Thyroid gland (tissue), 4 donors: ENCODE measurements around the gene BTF3L4. TPM values are rescaled to one million over a fixed set of nuclear protein-coding genes. Genes with fewer than 3 reads are reported as not detected.

Experiments
- DNase-seq, 2 donors: peaks; one replicate each; pipeline ENCODE4 v3.0.0-alpha.2; 2019
- H3K27ac ChIP-seq, 3 donors: fragments of 200-600 bp; sonication (generic); 1 replicate in 2 of 3; 2 replicates in 1 of 3; pipeline ENCODE4 v1.5.1; 2016 to 2019; ENCODE audit warnings: mild to moderate bottlenecking in 1 of 3, moderate library complexity in 1 of 3
- H3K27me3 ChIP-seq: fragments of 200-600 bp; sonication (generic); one replicate; pipeline ENCODE4 v1.5.1; 2019
- H3K36me3 ChIP-seq, 2 donors: fragments of 200-600 bp; sonication (generic); one replicate each; pipeline ENCODE4 v1.5.1; 2016 to 2019
- H3K4me1 ChIP-seq, 2 donors: fragments of 200-600 bp; sonication (generic); one replicate each; pipeline ENCODE4 v1.5.1; 2017 to 2019
- H3K4me3 ChIP-seq, 3 donors: fragments of 200-600 bp; sonication (generic); replicated peaks in 1 of 3; 1 replicate in 2 of 3; 2 replicates in 1 of 3; pipeline ENCODE4 v1.5.1; 2016; ENCODE audit warnings: mild to moderate bottlenecking in 1 of 3
- H3K9me3 ChIP-seq: fragments of 200-600 bp; sonication (generic); one replicate; pipeline ENCODE4 v1.5.1; 2017
- POLR2A ChIP-seq, 2 donors: fragments of 450-650 bp; IDR thresholded peaks; one replicate each; pipeline ENCODE4 v1.6.1; 2017; ENCODE audit warnings: antibody characterized with exemption in 2 of 2, mild to moderate bottlenecking in 2 of 2, moderate library complexity in 1 of 2
- WGBS, 2 donors: methylation state at CpG; one replicate each; pipeline ENCODE4 v1.1.5; 2017; 5-methylcytosine and 5-hydroxymethylcytosine counted together
- intact Hi-C: fragments of 100-400 bp; cut with DNase I; formaldehyde crosslinking; loops from one replicate; pipeline ENCODE4 v1.15.1; 2023
- total RNA-seq, 4 donors: library from RNA; depleted of rRNA; stranded (reverse); fragments of >200 nt; gene quantifications; one replicate each; pipeline ENCODE4 v1.2.3, GENCODE V29; 2016
- TF ChIP-seq, protein P1 (sequence below), 6 experiments: fragments of 200-600 bp in 3 of 6; fragments of 450-650 bp in 3 of 6; sonication (generic) in 3 of 6; IDR thresholded peaks; one replicate each; pipeline ENCODE4 v1.5.1; 2016 to 2019; ENCODE audit warnings: antibody characterized with exemption in 6 of 6, mild to moderate bottlenecking in 2 of 6, inconsistent platforms in 1 of 6, moderate library complexity in 1 of 6

BTF3L4 gene
- total RNA-seq, 4 donors from 2014 or later, result 40.5 to 69.7 (median 54.5) TPM

GRCh38 chr1:52033190-52034049 is 22.7 kb upstream of the BTF3L4 start, which contains the start of gene KTI12:
Gene KTI12, minus strand, starts transcription at chr1:52033810. Its CDS starts 49 bp downstream, at chr1:52033761.
- Histone ChIP-seq H3K27me3 (no peaks in the 10 kb centered on the region), H3K4me3 (peak within 1 kb of the TSS; percentile 46 to 77 (median 64)), H3K36me3 (no peaks in the 10 kb centered on the region), H3K9me3 (no peaks in the 10 kb centered on the region), H3K4me1 (peaks cover 9 to 14% of the 10 kb centered on the region in 2 donors), H3K27ac (peak within 1 kb of the TSS; percentile 4 to 63 (median 54))
- TF ChIP-seq POLR2A (IDR thresholded peaks at IDR 0.05), result peak in 1 of 2 donors; percentile 65
- TF ChIP-seq, protein P1, sequence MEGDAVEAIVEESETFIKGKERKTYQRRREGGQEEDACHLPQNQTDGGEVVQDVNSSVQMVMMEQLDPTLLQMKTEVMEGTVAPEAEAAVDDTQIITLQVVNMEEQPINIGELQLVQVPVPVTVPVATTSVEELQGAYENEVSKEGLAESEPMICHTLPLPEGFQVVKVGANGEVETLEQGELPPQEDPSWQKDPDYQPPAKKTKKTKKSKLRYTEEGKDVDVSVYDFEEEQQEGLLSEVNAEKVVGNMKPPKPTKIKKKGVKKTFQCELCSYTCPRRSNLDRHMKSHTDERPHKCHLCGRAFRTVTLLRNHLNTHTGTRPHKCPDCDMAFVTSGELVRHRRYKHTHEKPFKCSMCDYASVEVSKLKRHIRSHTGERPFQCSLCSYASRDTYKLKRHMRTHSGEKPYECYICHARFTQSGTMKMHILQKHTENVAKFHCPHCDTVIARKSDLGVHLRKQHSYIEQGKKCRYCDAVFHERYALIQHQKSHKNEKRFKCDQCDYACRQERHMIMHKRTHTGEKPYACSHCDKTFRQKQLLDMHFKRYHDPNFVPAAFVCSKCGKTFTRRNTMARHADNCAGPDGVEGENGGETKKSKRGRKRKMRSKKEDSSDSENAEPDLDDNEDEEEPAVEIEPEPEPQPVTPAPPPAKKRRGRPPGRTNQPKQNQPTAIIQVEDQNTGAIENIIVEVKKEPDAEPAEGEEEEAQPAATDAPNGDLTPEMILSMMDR (IDR thresholded peaks at IDR 0.05), result no peak
- intact Hi-C loops, result no loop called here
- WGBS, 2 donors, result 5 to 13% methylated on average over 17 to 26 of the region's 78 CpGs
- peak; percentile 82 to 87 for DNase-seq

DNA sequence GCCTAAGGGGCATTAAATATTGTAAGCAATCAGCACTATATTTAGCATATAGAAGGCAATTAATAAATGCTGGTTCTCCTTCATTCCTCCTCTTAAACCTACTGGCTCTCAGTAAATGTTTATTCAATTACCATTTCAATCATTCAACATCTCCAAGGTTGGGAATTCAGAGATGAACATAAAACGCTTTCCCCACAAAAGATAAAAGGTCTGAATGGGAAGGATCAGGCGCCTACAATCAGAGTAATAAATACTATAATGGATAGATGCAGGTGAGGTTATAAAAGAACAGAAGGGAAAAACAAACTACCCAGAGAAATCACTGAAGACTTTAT is 22.1 kb upstream of the BTF3L4 start:
- H3K4me3 ChIP-seq, result peak overlapping the region in 1 of 3 donors; percentile 77
- H3K4me1 ChIP-seq, result peaks cover 9 to 14% of the 10 kb centered on the region in 2 donors
- no peaks in the 10 kb centered on the region for H3K27me3 ChIP-seq
- H3K27ac ChIP-seq, result peak overlapping the region; percentile 4 to 63 (median 54)
- intact Hi-C loops, result no loop called here
- TF ChIP-seq, protein P1 (IDR thresholded peaks at IDR 0.05), result no peak
- TF ChIP-seq POLR2A (IDR thresholded peaks at IDR 0.05), result no peak
- no peaks in the 10 kb centered on the region for H3K9me3 ChIP-seq
- DNase-seq, result no peak
- H3K36me3 ChIP-seq, result no peaks in the 10 kb centered on the region
- WGBS, 2 donors, result 98 to 99% methylated on average over 2 of the region's 2 CpGs

- Histone ChIP-seq H3K27me3 (no peaks in the 10 kb centered on the region), H3K27ac (no peak overlapping the region), H3K4me1 (peaks cover 3 to 4% of the 10 kb centered on the region in 2 donors), H3K4me3 (no peak overlapping the region), H3K36me3 (peaks cover 0 to 2% of the 10 kb centered on the region in 2 donors), H3K9me3 (no peaks in the 10 kb centered on the region)
- no peak for TF ChIP-seq POLR2A (IDR thresholded peaks at IDR 0.05)
- TF ChIP-seq, protein P1 (IDR thresholded peaks at IDR 0.05), result no peak
- 78 to 81% methylated on average over 5 of the region's 5 CpGs for WGBS, 2 donors
- intact Hi-C loops, result no loop called here
- no peak for DNase-seq
These were observed 18.7 kb upstream of the BTF3L4 start for GRCh38 chr1:52037402-52037814.

GRCh38 chr1:52037909-52038308 is 18.2 kb upstream of the BTF3L4 start:
- no peaks in the 10 kb centered on the region for H3K27me3 ChIP-seq
- H3K36me3 ChIP-seq, result peaks cover 0 to 2% of the 10 kb centered on the region in 2 donors
- TF ChIP-seq, protein P1 (IDR thresholded peaks at IDR 0.05), result no peak
- TF ChIP-seq POLR2A (IDR thresholded peaks at IDR 0.05), result no peak

DNA sequence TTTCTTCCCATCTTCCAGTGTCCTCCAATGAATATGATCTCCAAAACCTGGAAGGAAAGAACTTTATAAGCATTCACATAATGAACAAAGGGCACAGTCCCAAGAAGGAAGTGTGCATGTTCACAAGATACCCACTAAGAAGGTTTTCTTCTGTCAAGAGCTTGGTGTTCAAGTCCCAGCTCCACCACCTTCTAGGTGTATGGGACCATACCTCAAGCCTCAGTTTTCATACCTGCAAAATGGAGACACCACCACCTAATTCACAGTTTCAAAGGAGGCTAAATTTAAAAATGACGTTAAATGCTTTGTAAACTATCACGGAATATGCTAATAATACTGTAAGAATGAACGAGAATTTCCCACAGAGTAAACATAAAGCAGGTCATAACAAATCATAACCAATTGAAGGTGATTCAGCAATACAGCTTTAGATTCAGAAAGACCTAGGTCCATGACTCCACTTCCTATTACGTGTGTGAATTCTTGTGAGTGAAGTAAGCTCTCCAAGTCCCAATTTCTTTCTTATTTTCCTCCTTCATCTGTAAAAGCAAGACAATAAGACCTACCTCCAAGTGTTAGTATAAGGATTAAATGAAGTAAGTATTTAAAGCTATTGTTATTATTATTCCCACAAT is 14.4 kb upstream of the BTF3L4 start:
- no peaks in the 10 kb centered on the region for H3K27me3 ChIP-seq
- WGBS, 2 donors, result 96 to 97% methylated on average over 4 of the region's 4 CpGs
- TF ChIP-seq, protein P1 (IDR thresholded peaks at IDR 0.05), result no peak
- no peak for TF ChIP-seq POLR2A (IDR thresholded peaks at IDR 0.05)
- DNase-seq, result no peak
- peaks cover 0 to 2% of the 10 kb centered on the region in 2 donors for H3K36me3 ChIP-seq
- no peak overlapping the region for H3K27ac ChIP-seq
- H3K9me3 ChIP-seq, result no peaks in the 10 kb centered on the region
- H3K4me1 ChIP-seq, result no peaks in the 10 kb centered on the region
- H3K4me3 ChIP-seq, result no peak overlapping the region
- intact Hi-C loops, result no loop called here

More at GRCh38 chr1:52037909-52038308, 18.2 kb upstream of the BTF3L4 start:
- Histone ChIP-seq H3K4me3 (no peak overlapping the region), H3K4me1 (no peaks in the 10 kb centered on the region), H3K27ac (no peak overlapping the region), H3K9me3 (no peaks in the 10 kb centered on the region)
- 95 to 100% methylated on average over 1 of the region's 1 CpG for WGBS, 2 donors
- intact Hi-C loops, result no loop called here
- DNase-seq, result no peak
